GM19467 (cell line): ENCODE measurements around the gene L3MBTL2.
"Not testable (repeated sequence)": the region's sequence is repeated elsewhere in the genome, so short reads cannot be mapped to it uniquely, and the experiment has no call there.

Source experiments
- ATAC-seq: cut with Tn5 transposase; IDR thresholded peaks from one replicate; pipeline ENCODE4 v1.9.1; 2021; ENCODE audit warnings: mild to moderate bottlenecking, moderate library complexity; ENCODE audit not compliant: unreplicated experiment

The L3MBTL2 gene

GRCh38 chr22:41240377-41241132 lies 35.4 kb downstream of the L3MBTL2 start, which contains the start of gene CHADL:
Gene CHADL, minus strand, starts transcription at chr22:41240931. Its CDS starts 50 bp downstream, at chr22:41240881.
- ATAC-seq, result no peak

- ATAC-seq, result no peak
Measured at GRCh38 chr22:41241133-41241676, 36.1 kb downstream of the L3MBTL2 start.

GRCh38 chr22:41242396-41243117 lies 37.4 kb downstream of the L3MBTL2 start:
- no peak for ATAC-seq

- ATAC-seq, result no peak
Measured at GRCh38 chr22:41243361-41243760, 38.2 kb downstream of the L3MBTL2 start.

- no peak for ATAC-seq
Measured at GRCh38 chr22:41245917-41246499, 40.9 kb downstream of the L3MBTL2 start.

GRCh38 chr22:41247703-41248102 lies 42.6 kb downstream of the L3MBTL2 start:
- no peak for ATAC-seq

- no peak for ATAC-seq
Measured at GRCh38 chr22:41248314-41248713, 43.2 kb downstream of the L3MBTL2 start.

- no peak for ATAC-seq
Measured at GRCh38 chr22:41248758-41249157, 43.6 kb downstream of the L3MBTL2 start.

GRCh38 chr22:41249442-41249841 lies 44.3 kb downstream of the L3MBTL2 start:
- no peak for ATAC-seq

- ATAC-seq, result no peak
Measured at GRCh38 chr22:41250127-41250526, 45.0 kb downstream of the L3MBTL2 start.

- ATAC-seq, result no peak
Measured at GRCh38 chr22:41252365-41252764, 47.3 kb downstream of the L3MBTL2 start.

- ATAC-seq, result no peak
Measured at GRCh38 chr22:41254230-41254629, 49.1 kb downstream of the L3MBTL2 start.

GRCh38 chr22:41256254-41257253 lies 51.4 kb downstream of the L3MBTL2 start:
- ATAC-seq, result no peak

- no peak for ATAC-seq
Measured at GRCh38 chr22:41257696-41258095, 52.6 kb downstream of the L3MBTL2 start.

- not testable (repeated sequence) for ATAC-seq
Measured at GRCh38 chr22:41259756-41260155, 54.6 kb downstream of the L3MBTL2 start.

- no peak for ATAC-seq
Measured at GRCh38 chr22:41260871-41261270, 55.8 kb downstream of the L3MBTL2 start.

GRCh38 chr22:41261541-41262249 lies 56.6 kb downstream of the L3MBTL2 start:
- ATAC-seq, result no peak

- no peak for ATAC-seq
Measured at GRCh38 chr22:41262250-41262765, 57.2 kb downstream of the L3MBTL2 start.

- no peak for ATAC-seq
Measured at GRCh38 chr22:41263704-41264103, 58.6 kb downstream of the L3MBTL2 start.
